Tibial nerve (tissue), 4 donors: ENCODE data around the gene MAP3K12. TPM values are rescaled to one million over a fixed set of nuclear protein-coding genes. Genes with fewer than 3 reads are reported as not detected.

Source experiments
- DNase-seq, 2 donors: peaks; one replicate each; pipeline ENCODE4 v3.0.0-alpha.2; 2019; ENCODE audit warnings: low spot score in 2 of 2
- H3K27ac ChIP-seq, 4 donors: fragments of 200-600 bp; sonication (generic) in 3 of 4; one replicate each; pipeline ENCODE4 v1.5.1; 2017 to 2019; ENCODE audit warnings: mild to moderate bottlenecking in 1 of 4
- H3K27me3 ChIP-seq, 2 donors: fragments of 200-600 bp; sonication (generic) in 1 of 2; one replicate each; pipeline versions ENCODE4 v1.5.1 to v1.6.0; 2017 to 2019
- H3K36me3 ChIP-seq, 3 donors: fragments of 200-600 bp; sonication (generic); one replicate each; pipeline ENCODE4 v1.5.1; 2018 to 2019
- H3K4me1 ChIP-seq, 4 donors: fragments of 200-600 bp; sonication (generic) in 3 of 4; one replicate each; pipeline ENCODE4 v1.5.1; 2017 to 2019
- H3K4me3 ChIP-seq, 4 donors: fragments of 200-600 bp; sonication (generic) in 3 of 4; one replicate each; pipeline ENCODE4 v1.5.1; 2017 to 2019; ENCODE audit warnings: mild to moderate bottlenecking in 1 of 4, moderate library complexity in 1 of 4
- H3K9me3 ChIP-seq, 4 donors: fragments of 200-600 bp; sonication (generic) in 3 of 4; one replicate each; pipeline ENCODE4 v1.5.1; 2017 to 2019
- CTCF ChIP-seq, 5 experiments: fragments of 200-600 bp in 3 of 5; fragments of 450-650 bp in 2 of 5; sonication (generic) in 3 of 5; IDR thresholded peaks; one replicate each; pipeline ENCODE4 v1.5.1; 2016 to 2019; ENCODE audit warnings: antibody characterized with exemption in 5 of 5, mild to moderate bottlenecking in 3 of 5, moderate library complexity in 2 of 5
- EP300 ChIP-seq, 2 donors: sonication (generic); formaldehyde crosslinking; IDR thresholded peaks; one replicate each; pipeline ENCODE4 v1.6.1; 2017; ENCODE audit warnings: antibody characterized with exemption in 2 of 2, mild to moderate bottlenecking in 1 of 2
- POLR2A ChIP-seq, 2 donors: fragments of 450-650 bp; IDR thresholded peaks; one replicate each; pipeline ENCODE4 v1.6.1; 2017; ENCODE audit warnings: antibody characterized with exemption in 2 of 2, mild to moderate bottlenecking in 2 of 2, moderate library complexity in 2 of 2
- WGBS, 2 donors: methylation state at CpG; one replicate each; pipeline ENCODE4 v1.1.5; 2018; 5-methylcytosine and 5-hydroxymethylcytosine counted together
- total RNA-seq, 4 donors: library from RNA; depleted of rRNA; stranded (reverse); fragments of >200 nt; gene quantifications; one replicate each; pipeline ENCODE4 v1.1.0, GENCODE V29; 2016

MAP3K12 gene
- total RNA-seq, 4 donors from 2014 or later = 35.6 to 95.1 (median 58.3) TPM

GRCh38 chr12:53510181-53510812 is 11.0 kb upstream of the MAP3K12 start:
- Histone ChIP-seq H3K9me3 (no peaks in the 10 kb centered on the region), H3K27me3 (no peaks in the 10 kb centered on the region), H3K27ac (no peak overlapping the region), H3K36me3 (peaks cover 0 to 83% (median 14%) of the 10 kb centered on the region in 3 donors), H3K4me3 (no peak overlapping the region), H3K4me1 (peaks cover 0 to 21% (median 11%) of the 10 kb centered on the region in 4 donors)
- DNase-seq = no peak
- TF ChIP-seq CTCF (IDR thresholded peaks at IDR 0.05) (no peak), EP300 (IDR thresholded peaks at IDR 0.05) (no peak), POLR2A (IDR thresholded peaks at IDR 0.05) (no peak)
- WGBS, 2 donors = 84 to 85% methylated on average over 9 of the region's 9 CpGs

- peak; percentile 81 to 96 for DNase-seq
- TF ChIP-seq CTCF (IDR thresholded peaks at IDR 0.05) (peak; percentile 89 to 93 (median 91)), POLR2A (IDR thresholded peaks at IDR 0.05) (no peak), EP300 (IDR thresholded peaks at IDR 0.05) (peak in 1 of 2 donors; percentile 52)
- Histone ChIP-seq H3K4me3 (no peak overlapping the region), H3K4me1 (peaks cover 0 to 35% (median 13%) of the 10 kb centered on the region in 4 donors), H3K27me3 (no peaks in the 10 kb centered on the region), H3K27ac (peak overlapping the region in 2 of 4 donors; percentile 14 to 62), H3K36me3 (peaks cover 0 to 82% (median 14%) of the 10 kb centered on the region in 3 donors), H3K9me3 (no peaks in the 10 kb centered on the region)
- 28 to 31% methylated on average over 7 of the region's 7 CpGs for WGBS, 2 donors
Measured at GRCh38 chr12:53508534-53509170, 9.4 kb upstream of the MAP3K12 start.

GRCh38 chr12:53507603-53507885 is 8.3 kb upstream of the MAP3K12 start:
- 66 to 69% methylated on average over 4 of the region's 4 CpGs for WGBS, 2 donors
- Histone ChIP-seq H3K4me3 (no peak overlapping the region), H3K9me3 (no peaks in the 10 kb centered on the region), H3K27me3 (no peaks in the 10 kb centered on the region), H3K36me3 (peaks cover 0 to 70% (median 10%) of the 10 kb centered on the region in 3 donors), H3K4me1 (peaks cover 0 to 46% (median 14%) of the 10 kb centered on the region in 4 donors), H3K27ac (no peak overlapping the region)
- TF ChIP-seq EP300 (IDR thresholded peaks at IDR 0.05) = no peak
- no peak for DNase-seq

GRCh38 chr12:53506881-53507602 is 7.8 kb upstream of the MAP3K12 start, which contains the start of gene NPFF:
Gene NPFF (minus strand): TSS chr12:53507484. CDS start chr12:53507474, 10 bp downstream.
- DNase-seq = no peak
- Histone ChIP-seq H3K27ac (peak within 1 kb of the TSS in 2 of 4 donors; percentile 49 to 100), H3K4me3 (no peak within 1 kb of the TSS), H3K27me3 (no peaks in the 10 kb centered on the region), H3K4me1 (peaks cover under 1 to 51% (median 19%) of the 10 kb centered on the region in 4 donors), H3K9me3 (no peaks in the 10 kb centered on the region), H3K36me3 (peaks cover 0 to 65% (median 5%) of the 10 kb centered on the region in 3 donors)
- TF ChIP-seq EP300 (IDR thresholded peaks at IDR 0.05) (no peak), POLR2A (IDR thresholded peaks at IDR 0.05) (no peak), CTCF (IDR thresholded peaks at IDR 0.05) (no peak)
- 85 to 86% methylated on average over 9 of the region's 9 CpGs for WGBS, 2 donors

GRCh38 chr12:53506450-53506785 is 7.2 kb upstream of the MAP3K12 start:
- Histone ChIP-seq H3K36me3 (peaks cover 0 to 59% (median 3%) of the 10 kb centered on the region in 3 donors), H3K4me1 (peaks cover 2 to 58% (median 25%) of the 10 kb centered on the region in 4 donors), H3K27ac (peak overlapping the region in 2 of 4 donors; percentile 49 to 100), H3K9me3 (no peaks in the 10 kb centered on the region), H3K27me3 (no peaks in the 10 kb centered on the region), H3K4me3 (no peak overlapping the region)
- TF ChIP-seq EP300 (IDR thresholded peaks at IDR 0.05) = no peak
- TF ChIP-seq POLR2A (IDR thresholded peaks at IDR 0.05) = no peak
- TF ChIP-seq CTCF (IDR thresholded peaks at IDR 0.05) = no peak
- no peak for DNase-seq
- WGBS, 2 donors = 13 to 26% methylated on average over 2 of the region's 2 CpGs
